HL-60 (cell line): ENCODE data around the gene HPSE2.

ENCODE experiments used
- DNase-seq, 2 experiments: peaks; one replicate each; pipeline ENCODE4 v3.0.0-alpha.2; 2010 to 2020; ENCODE audit warnings: low read depth in 1 of 2, low spot score in 1 of 2
- H3K27ac ChIP-seq: fragments of 250-450 bp; sonication (Bioruptor Pico); replicated peaks from 2 replicates; pipeline ENCODE4 v1.5.1; 2020; ENCODE audit warnings: mild to moderate bottlenecking, moderate library complexity
- H3K27me3 ChIP-seq: fragments of 250-450 bp; sonication (Bioruptor Pico); 2 replicates; pipeline ENCODE4 v1.5.1; 2021; ENCODE audit warnings: mild to moderate bottlenecking, moderate library complexity; ENCODE audit not compliant: insufficient read depth, poor library complexity, severe bottlenecking
- H3K4me3 ChIP-seq: replicated peaks from 2 replicates; pipeline ENCODE4 v1.5.1; 2011; ENCODE audit warnings: mild to moderate bottlenecking, control low read depth, low read length; ENCODE audit not compliant: insufficient read depth
- CTCF ChIP-seq: IDR thresholded peaks from one replicate; pipeline ENCODE4 v1.5.1; 2011; ENCODE audit warnings: low read length, control low read depth, inconsistent platforms; ENCODE audit not compliant: insufficient read depth
- GABPA ChIP-seq: IDR thresholded peaks from 2 replicates; pipeline ENCODE4 v1.6.1; 2012; ENCODE audit warnings: low read depth
- POLR2AphosphoS5 ChIP-seq: IDR thresholded peaks from 2 replicates; pipeline ENCODE4 v1.6.1; 2012; ENCODE audit warnings: low read depth
- REST ChIP-seq: IDR thresholded peaks from 2 replicates; pipeline ENCODE4 v1.6.1; 2012; ENCODE audit warnings: low read depth; ENCODE audit not compliant: insufficient replicate concordance
- SPI1 ChIP-seq: IDR thresholded peaks from 2 replicates; pipeline ENCODE4 v1.6.1; 2012; ENCODE audit warnings: low read depth, mild to moderate bottlenecking, borderline replicate concordance

HPSE2 gene

GRCh38 chr10:98901441-98902110 lies 334.1 kb downstream of the HPSE2 start:
- Histone ChIP-seq H3K4me3 (no peak overlapping the region), H3K27ac (no peak overlapping the region), H3K27me3 (no peaks in the 10 kb centered on the region)
- TF ChIP-seq GABPA (no peak), POLR2AphosphoS5 (no peak), REST (no peak), SPI1 (no peak), CTCF (no peak)
- DNase-seq = no peak

- Histone ChIP-seq H3K27me3 (no peaks in the 10 kb centered on the region), H3K4me3 (no peak overlapping the region), H3K27ac (no peak overlapping the region)
- TF ChIP-seq GABPA (no peak), POLR2AphosphoS5 (no peak), REST (no peak), CTCF (no peak), SPI1 (no peak)
- no peak for DNase-seq
These were observed 336.6 kb downstream of the HPSE2 start for GRCh38 chr10:98899018-98899417.

GRCh38 chr10:98892523-98892922 lies 343.1 kb downstream of the HPSE2 start:
- TF ChIP-seq REST (no peak), CTCF (no peak), POLR2AphosphoS5 (no peak), SPI1 (no peak), GABPA (no peak)
- Histone ChIP-seq H3K27ac (no peak overlapping the region), H3K4me3 (no peak overlapping the region), H3K27me3 (no peaks in the 10 kb centered on the region)
- DNase-seq = no peak
